ENCODE results near the gene CREB3L2.

DNA sequence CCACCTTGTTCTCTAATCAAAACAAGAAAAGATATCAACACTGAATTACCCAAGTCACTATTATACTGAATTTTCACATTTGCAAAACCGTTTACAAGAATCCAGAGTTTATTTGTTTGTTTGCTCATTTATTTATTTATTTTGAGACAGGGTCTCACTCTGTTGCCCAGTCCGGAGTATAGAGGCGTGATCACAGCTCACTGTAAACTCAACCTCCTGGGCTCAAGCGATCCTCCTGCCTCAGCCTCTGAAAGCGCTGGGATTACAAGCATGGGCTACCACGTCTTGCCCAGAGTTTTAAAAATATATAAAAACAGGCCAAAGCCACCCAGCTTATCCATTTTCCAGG, 8.5 kb downstream of the CREB3L2 start:
- TF ChIP-seq, protein P1, sequence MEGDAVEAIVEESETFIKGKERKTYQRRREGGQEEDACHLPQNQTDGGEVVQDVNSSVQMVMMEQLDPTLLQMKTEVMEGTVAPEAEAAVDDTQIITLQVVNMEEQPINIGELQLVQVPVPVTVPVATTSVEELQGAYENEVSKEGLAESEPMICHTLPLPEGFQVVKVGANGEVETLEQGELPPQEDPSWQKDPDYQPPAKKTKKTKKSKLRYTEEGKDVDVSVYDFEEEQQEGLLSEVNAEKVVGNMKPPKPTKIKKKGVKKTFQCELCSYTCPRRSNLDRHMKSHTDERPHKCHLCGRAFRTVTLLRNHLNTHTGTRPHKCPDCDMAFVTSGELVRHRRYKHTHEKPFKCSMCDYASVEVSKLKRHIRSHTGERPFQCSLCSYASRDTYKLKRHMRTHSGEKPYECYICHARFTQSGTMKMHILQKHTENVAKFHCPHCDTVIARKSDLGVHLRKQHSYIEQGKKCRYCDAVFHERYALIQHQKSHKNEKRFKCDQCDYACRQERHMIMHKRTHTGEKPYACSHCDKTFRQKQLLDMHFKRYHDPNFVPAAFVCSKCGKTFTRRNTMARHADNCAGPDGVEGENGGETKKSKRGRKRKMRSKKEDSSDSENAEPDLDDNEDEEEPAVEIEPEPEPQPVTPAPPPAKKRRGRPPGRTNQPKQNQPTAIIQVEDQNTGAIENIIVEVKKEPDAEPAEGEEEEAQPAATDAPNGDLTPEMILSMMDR (IDR thresholded peaks at IDR 0.05): no peak
- no peak for TF ChIP-seq EP300 (IDR thresholded peaks at IDR 0.05)
- no peak for TF ChIP-seq POLR2A (IDR thresholded peaks at IDR 0.05; ENCODE audit: low read length)
- TF ChIP-seq, protein P2, sequence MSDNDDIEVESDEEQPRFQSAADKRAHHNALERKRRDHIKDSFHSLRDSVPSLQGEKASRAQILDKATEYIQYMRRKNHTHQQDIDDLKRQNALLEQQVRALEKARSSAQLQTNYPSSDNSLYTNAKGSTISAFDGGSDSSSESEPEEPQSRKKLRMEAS (IDR thresholded peaks at IDR 0.05): no peak
- no peak for TF ChIP-seq CBX8 (IDR thresholded peaks at IDR 0.05)
- no peak for TF ChIP-seq ZNF302 (CRISPR knock-in tag; IDR thresholded peaks at IDR 0.05)
- TF ChIP-seq, protein P3, sequence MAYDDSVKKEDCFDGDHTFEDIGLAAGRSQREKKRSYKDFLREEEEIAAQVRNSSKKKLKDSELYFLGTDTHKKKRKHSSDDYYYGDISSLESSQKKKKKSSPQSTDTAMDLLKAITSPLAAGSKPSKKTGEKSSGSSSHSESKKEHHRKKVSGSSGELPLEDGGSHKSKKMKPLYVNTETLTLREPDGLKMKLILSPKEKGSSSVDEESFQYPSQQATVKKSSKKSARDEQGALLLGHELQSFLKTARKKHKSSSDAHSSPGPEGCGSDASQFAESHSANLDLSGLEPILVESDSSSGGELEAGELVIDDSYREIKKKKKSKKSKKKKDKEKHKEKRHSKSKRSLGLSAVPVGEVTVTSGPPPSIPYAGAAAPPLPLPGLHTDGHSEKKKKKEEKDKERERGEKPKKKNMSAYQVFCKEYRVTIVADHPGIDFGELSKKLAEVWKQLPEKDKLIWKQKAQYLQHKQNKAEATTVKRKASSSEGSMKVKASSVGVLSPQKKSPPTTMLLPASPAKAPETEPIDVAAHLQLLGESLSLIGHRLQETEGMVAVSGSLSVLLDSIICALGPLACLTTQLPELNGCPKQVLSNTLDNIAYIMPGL (CRISPR knock-in tag; IDR thresholded peaks at IDR 0.05; ENCODE audit: borderline replicate concordance): no peak
- no peak for TF ChIP-seq RFX5 (IDR thresholded peaks at IDR 0.05)
- no peak for TF ChIP-seq ZC3H11A (IDR thresholded peaks at IDR 0.05)
- TF ChIP-seq, protein P4, sequence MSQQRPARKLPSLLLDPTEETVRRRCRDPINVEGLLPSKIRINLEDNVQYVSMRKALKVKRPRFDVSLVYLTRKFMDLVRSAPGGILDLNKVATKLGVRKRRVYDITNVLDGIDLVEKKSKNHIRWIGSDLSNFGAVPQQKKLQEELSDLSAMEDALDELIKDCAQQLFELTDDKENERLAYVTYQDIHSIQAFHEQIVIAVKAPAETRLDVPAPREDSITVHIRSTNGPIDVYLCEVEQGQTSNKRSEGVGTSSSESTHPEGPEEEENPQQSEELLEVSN (IDR thresholded peaks at IDR 0.05; ENCODE audit: borderline replicate concordance, low read depth): no peak
- no peak for TF ChIP-seq HOXA7 (CRISPR knock-in tag; IDR thresholded peaks at IDR 0.05)
- no peak for TF ChIP-seq CEBPB (IDR thresholded peaks at IDR 0.05)
- no peak for TF ChIP-seq BHLHE40 (IDR thresholded peaks at IDR 0.05; ENCODE audit: low read depth, low read length)
- no peak for TF ChIP-seq EHMT2 (IDR thresholded peaks at IDR 0.05; ENCODE audit: low read depth)

All from A549 (cell line).